ENCODE measurements around the gene MIA.

DNA sequence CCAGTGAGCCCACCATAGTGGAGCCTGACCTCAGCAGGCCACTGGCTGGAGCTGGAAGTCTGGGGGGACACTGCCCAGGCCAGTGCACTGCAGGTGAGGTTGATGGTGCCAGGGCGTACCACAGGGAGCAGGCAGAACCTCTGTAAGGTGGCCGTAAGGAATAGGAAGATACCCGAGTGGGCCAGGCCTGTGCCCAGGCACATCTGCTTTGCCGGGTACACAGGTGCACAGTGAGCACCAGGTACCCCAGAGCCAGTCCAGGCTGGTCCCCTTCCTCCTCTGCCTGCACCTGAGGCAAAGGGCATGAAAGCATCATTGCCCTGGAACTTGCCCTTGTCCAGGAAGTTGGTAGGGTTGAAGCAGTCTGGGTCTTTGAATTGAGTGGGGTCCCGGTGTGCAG lies 33.2 kb downstream of the MIA start:
- TF ChIP-seq, protein P1, sequence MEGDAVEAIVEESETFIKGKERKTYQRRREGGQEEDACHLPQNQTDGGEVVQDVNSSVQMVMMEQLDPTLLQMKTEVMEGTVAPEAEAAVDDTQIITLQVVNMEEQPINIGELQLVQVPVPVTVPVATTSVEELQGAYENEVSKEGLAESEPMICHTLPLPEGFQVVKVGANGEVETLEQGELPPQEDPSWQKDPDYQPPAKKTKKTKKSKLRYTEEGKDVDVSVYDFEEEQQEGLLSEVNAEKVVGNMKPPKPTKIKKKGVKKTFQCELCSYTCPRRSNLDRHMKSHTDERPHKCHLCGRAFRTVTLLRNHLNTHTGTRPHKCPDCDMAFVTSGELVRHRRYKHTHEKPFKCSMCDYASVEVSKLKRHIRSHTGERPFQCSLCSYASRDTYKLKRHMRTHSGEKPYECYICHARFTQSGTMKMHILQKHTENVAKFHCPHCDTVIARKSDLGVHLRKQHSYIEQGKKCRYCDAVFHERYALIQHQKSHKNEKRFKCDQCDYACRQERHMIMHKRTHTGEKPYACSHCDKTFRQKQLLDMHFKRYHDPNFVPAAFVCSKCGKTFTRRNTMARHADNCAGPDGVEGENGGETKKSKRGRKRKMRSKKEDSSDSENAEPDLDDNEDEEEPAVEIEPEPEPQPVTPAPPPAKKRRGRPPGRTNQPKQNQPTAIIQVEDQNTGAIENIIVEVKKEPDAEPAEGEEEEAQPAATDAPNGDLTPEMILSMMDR (IDR thresholded peaks at IDR 0.05) = no peak
- no peak for TF ChIP-seq POLR2A (IDR thresholded peaks at IDR 0.05)

Measured in tibial nerve (tissue), 3 donors.